Measurements from ENCODE around the gene EIF2S2.
A peak's percentile ranks its signal among the peaks of the same experiment; 100 is the strongest.
"Not testable (repeated sequence)": the region's sequence is repeated elsewhere in the genome, so short reads cannot be mapped to it uniquely, and the experiment has no call there.

The EIF2S2 gene

GRCh38 chr20:34111702-34112599, at the start of gene EIF2S2:
EIF2S2 (minus strand) TSS chr20:34112243; CDS start chr20:34112110, 133 bp downstream.
- peak; percentile 97 to 98 for DNase-seq

- DNase-seq = not testable (repeated sequence)
Measured at GRCh38 chr20:34157697-34158096, 45.7 kb upstream of the EIF2S2 start.

- no peak for DNase-seq
Measured at GRCh38 chr20:34155836-34156235, 43.8 kb upstream of the EIF2S2 start.

- not testable (repeated sequence) for DNase-seq
Measured at GRCh38 chr20:34153169-34153568, 41.1 kb upstream of the EIF2S2 start.

- not testable (repeated sequence) for DNase-seq
Measured at GRCh38 chr20:34152073-34152472, 40.0 kb upstream of the EIF2S2 start.

- no peak for DNase-seq
Measured at GRCh38 chr20:34150306-34151000, 38.4 kb upstream of the EIF2S2 start.

GRCh38 chr20:34145280-34145819, 33.3 kb upstream of the EIF2S2 start:
- no peak for DNase-seq

- DNase-seq = no peak
Measured at GRCh38 chr20:34143951-34144350, 31.9 kb upstream of the EIF2S2 start.

- DNase-seq = no peak
Measured at GRCh38 chr20:34142121-34142520, 30.1 kb upstream of the EIF2S2 start.

- DNase-seq = no peak
Measured at GRCh38 chr20:34141293-34141692, 29.2 kb upstream of the EIF2S2 start.

GRCh38 chr20:34135525-34136275, 23.7 kb upstream of the EIF2S2 start:
- DNase-seq = not testable (repeated sequence)

- not testable (repeated sequence) for DNase-seq
Measured at GRCh38 chr20:34133365-34133860, 21.4 kb upstream of the EIF2S2 start.

- DNase-seq = not testable (repeated sequence)
Measured at GRCh38 chr20:34132943-34133342, 20.9 kb upstream of the EIF2S2 start.

- DNase-seq = not testable (repeated sequence)
Measured at GRCh38 chr20:34132491-34132890, 20.4 kb upstream of the EIF2S2 start.

- DNase-seq = no peak
Measured at GRCh38 chr20:34131491-34131890, 19.4 kb upstream of the EIF2S2 start.

GRCh38 chr20:34129518-34130162, 17.6 kb upstream of the EIF2S2 start:
- DNase-seq = peak; percentile 56 to 81

GRCh38 chr20:34127792-34128191, 15.7 kb upstream of the EIF2S2 start:
- no peak for DNase-seq

- DNase-seq = no peak
Measured at GRCh38 chr20:34124469-34125249, 12.6 kb upstream of the EIF2S2 start.

- no peak for DNase-seq
Measured at GRCh38 chr20:34123309-34123708, 11.3 kb upstream of the EIF2S2 start.

- no peak for DNase-seq
Measured at GRCh38 chr20:34122274-34122980, 10.4 kb upstream of the EIF2S2 start.

GRCh38 chr20:34120213-34120612, 8.2 kb upstream of the EIF2S2 start:
- no peak for DNase-seq
